HG03521 (cell line): Measurements from ENCODE around the gene PYM1.
"Not testable (repeated sequence)": the region's sequence is repeated elsewhere in the genome, so short reads cannot be mapped to it uniquely, and the experiment has no call there.

Experiments
- ATAC-seq: cut with Tn5 transposase; IDR thresholded peaks from one replicate; pipeline ENCODE4 v1.9.1; 2021; ENCODE audit warnings: mild to moderate bottlenecking, moderate library complexity; ENCODE audit not compliant: unreplicated experiment

PYM1 gene

DNA sequence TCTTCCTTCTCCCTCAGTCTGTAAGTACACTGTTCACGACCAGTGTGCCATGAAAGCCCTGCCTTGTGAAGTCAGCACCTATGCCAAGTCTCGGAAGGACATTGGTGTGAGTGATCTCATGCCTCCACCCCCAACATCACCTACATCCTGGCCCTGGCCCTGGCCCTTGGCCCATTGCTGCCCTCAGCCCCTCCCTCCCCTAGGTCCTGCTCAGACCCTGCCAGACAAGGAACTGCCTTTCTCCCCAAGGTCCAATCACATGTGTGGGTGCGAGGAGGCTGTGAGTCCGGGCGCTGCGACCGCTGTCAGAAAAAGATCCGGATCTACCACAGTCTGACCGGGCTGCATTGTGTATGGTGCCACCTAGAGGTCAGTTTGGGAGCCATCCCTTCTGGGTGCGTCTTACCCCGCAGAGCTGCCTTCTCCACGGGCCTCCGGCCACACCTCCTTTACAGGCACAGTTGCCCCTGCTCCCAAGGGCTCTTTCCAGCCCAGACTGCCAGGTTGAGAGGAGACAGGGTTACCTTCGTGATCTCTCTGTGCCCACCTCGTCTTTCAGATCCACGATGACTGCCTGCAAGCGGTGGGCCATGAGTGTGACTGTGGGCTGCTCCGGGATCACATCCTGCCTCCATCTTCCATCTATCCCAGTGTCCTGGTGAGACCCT is 12.5 kb upstream of the PYM1 start:
- peak; percentile 95 for ATAC-seq

DNA sequence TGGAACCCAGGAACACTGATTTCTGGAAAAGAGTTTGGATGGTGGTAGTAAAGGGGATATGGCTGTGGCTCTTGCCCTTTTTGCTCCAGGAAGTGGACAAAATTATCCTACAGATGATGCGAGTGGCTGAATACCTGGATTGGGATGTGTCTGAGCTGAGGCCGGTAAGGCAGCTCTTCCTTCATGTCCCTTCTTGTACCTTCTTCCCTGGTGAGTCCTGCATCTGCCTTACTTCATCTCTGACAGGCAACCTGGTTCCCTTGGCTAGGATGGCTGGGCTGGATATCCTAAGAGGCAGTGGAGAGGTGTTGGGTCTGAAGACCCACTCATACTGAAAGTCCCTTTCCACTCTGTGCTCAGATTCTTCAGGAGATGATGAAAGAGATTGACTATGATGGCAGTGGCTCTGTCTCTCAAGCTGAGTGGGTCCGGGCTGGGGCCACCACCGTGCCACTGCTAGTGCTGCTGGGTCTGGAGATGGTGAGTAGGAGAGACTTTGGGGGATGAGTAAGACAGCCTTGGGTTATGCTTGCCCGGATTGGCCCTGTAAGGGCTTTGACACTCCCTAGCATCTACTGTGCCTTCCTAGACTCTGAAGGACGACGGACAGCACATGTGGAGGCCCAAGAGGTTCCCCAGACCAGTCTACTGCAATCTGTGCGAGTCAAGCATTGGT is 11.3 kb upstream of the PYM1 start:
- ATAC-seq: no peak

GRCh38 chr12:55937981-55938380 is 10.3 kb upstream of the PYM1 start:
- no peak for ATAC-seq

GRCh38 chr12:55935738-55936151 is 8.1 kb upstream of the PYM1 start:
- no peak for ATAC-seq

DNA sequence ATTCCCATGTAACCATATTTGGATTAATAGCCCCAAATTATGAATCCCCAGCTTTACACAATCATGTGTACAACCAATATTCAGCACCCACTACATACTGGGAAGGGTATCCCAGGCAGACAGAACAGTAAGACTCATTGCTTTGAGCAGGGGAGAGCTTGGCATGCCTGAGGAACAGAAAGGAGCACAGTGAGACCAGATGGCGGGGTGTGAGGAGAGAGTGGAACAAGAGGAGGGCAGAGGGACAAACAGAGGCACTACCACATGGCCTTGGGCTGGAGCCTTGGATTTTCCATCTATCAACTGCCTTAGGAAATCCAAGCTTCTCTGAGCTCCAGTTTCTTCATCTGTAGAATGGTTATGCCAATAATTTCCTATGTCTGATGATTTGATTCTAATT is 7.1 kb upstream of the PYM1 start:
- no peak for ATAC-seq

GRCh38 chr12:55933799-55934742 is 6.4 kb upstream of the PYM1 start:
- ATAC-seq: no peak

GRCh38 chr12:55933169-55933798 is 5.6 kb upstream of the PYM1 start:
- ATAC-seq: no peak

DNA sequence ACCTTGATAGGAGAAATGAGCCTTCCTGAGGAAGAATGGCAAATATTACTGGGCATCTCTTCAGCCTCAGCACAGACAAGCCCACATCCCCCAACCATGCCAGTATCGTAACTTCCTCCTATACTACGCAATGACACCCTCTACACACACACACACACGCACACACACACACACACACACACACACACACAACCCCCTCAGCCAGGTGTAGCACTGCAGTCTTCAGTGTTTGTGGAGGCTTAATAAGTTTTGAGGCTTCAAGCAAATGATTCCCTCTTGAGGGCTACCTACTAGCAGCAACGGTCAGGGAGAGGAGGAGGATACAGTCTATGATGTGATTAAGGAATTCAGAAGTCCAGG is 4.8 kb upstream of the PYM1 start:
- ATAC-seq: no peak

- ATAC-seq: no peak
Measured at GRCh38 chr12:55931780-55932550, 4.3 kb upstream of the PYM1 start.

GRCh38 chr12:55931317-55931779 is 3.7 kb upstream of the PYM1 start:
- ATAC-seq: no peak

- no peak for ATAC-seq
Measured at GRCh38 chr12:55930771-55931316, 3.1 kb upstream of the PYM1 start, which contains the start of gene DGKA. Gene DGKA (plus strand): TSS chr12:55931162. CDS start chr12:55936504, 5,342 bp downstream.

DNA sequence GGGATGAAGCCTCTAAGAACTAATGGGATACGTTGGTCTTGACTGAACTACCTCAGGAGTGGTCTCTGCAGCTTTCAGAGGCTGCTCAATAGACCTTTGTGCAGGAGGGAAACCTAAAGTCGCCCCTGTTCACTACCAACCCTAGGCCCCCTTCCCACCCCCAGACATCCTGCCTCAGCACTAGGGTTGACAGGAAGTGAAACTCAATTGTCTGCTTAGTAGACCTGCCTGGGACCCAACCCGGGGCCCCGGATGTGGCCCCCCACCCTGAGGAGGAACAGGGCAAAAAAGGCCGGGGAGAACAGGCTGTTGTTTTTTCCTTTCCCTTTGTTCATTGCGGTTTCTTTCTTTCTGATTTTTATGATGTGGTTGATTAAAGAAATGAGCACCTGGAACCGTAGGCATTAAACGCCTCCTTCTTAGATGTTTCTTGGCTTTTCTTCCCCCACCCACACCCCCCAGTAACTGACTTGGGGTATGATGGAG is 1.7 kb upstream of the PYM1 start:
- peak; percentile 21 for ATAC-seq

DNA sequence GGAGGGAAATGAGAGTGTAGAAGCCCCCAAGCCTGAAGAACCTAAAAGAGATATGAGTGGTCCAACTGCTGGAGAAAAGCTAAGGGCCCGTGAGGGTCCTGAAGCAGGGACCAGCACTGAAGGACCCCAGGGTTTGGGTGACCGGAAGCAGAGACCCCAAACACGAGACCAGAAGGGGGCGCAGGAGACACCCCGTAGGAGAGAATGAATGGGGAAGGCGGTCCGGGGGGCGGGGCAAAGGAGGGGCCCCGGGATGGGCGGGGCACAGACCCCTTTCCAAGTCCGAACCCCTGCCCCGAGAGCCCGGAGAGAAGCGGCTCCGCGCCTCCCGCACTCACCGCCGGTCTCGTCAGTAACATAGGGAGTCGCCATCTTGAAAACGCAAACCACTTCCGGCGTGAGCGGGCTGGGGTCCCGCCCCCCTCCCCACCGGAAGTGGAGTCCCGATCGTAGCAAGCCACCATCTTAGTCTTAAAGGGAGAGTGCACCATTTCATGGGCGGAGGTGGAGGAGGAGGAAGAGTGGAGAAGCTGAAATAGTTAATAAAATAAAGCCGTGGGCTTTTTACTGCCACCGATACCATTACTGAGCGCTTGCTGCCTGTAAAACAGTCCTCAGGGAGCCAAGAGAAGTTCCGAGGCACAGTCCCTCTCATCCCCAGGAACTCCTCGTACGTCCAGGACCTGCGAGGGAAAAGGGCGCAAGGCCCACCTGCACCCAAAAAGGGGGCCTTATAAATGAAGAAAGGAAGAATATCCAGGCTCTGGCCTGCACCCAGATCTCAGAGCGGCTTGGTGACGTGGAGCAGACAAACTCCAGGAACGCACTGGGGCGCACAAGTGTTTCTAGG is 731 bp downstream of the PYM1 start:
- peak; percentile 38 for ATAC-seq

GRCh38 chr12:55925870-55926737 is 1.6 kb downstream of the PYM1 start:
- no peak for ATAC-seq

GRCh38 chr12:55925371-55925770 is 2.3 kb downstream of the PYM1 start:
- no peak for ATAC-seq

DNA sequence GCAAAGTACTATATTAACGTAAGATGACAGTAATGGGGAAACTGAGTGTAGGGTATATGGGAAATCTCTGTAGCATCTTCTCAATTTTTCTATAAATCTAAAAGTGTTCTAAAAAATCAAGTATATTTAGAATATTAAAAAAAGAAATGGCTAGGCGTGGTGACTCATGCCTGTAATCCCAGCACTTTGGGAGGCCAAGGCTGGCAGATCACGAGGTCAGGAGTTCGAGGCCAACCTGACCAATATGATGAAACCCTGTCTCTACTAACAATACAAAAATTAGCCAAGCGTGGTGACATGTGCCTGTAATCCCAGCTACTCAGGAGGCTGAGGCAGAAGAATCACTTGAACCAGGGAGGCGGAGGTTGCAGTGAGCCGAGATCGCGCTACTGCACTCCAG is 4.0 kb downstream of the PYM1 start:
- not testable (repeated sequence) for ATAC-seq

- no peak for ATAC-seq
Measured at GRCh38 chr12:55922126-55922525, 5.6 kb downstream of the PYM1 start.

GRCh38 chr12:55919032-55919431 is 8.7 kb downstream of the PYM1 start:
- not testable (repeated sequence) for ATAC-seq
